PC-9 (cell line): Measurements from ENCODE around the gene SRPK2. TPM values are rescaled to one million over a fixed set of nuclear protein-coding genes. Genes with fewer than 3 reads are reported as not detected.
"Not testable (repeated sequence)": the region's sequence is repeated elsewhere in the genome, so short reads cannot be mapped to it uniquely, and the experiment has no call there.

ENCODE experiments used
- BruUV-seq: library from RNA; stranded (reverse); fragments of 400-500 nt; replicated peaks from 2 replicates; lab custom pipeline; 2021; lab: Mats Ljungman, UMichigan
- CTCF ChIA-PET: fragments of 300-600 bp; sonication (Branson Sonifier 250); formaldehyde crosslinking; loops from one replicate; lab custom pipeline; 2022; ENCODE audit warnings: antibody characterized with exemption; lab: Charles Lee
- POLR2A ChIA-PET: fragments of 300-600 bp; sonication (Branson Sonifier 250); formaldehyde crosslinking; loops from one replicate; lab custom pipeline; 2022; ENCODE audit warnings: antibody characterized with exemption; ENCODE audit not compliant: unreplicated experiment; lab: Charles Lee
- DNase-seq, 2 experiments: peaks; one replicate each; pipeline versions ENCODE4 v3.0.0 to v3.0.0-alpha.2; 2015 to 2022; ENCODE audit warnings: mixed read lengths in 1 of 2
- H2AFZ ChIP-seq: fragments of 200-600 bp; sonication (generic); 2 replicates; pipeline ENCODE4 v1.8.1; 2017; ENCODE audit warnings: antibody characterized with exemption
- H3F3A ChIP-seq: fragments of 200-600 bp; sonication (generic); 2 replicates; pipeline ENCODE4 v1.8.1; 2017; ENCODE audit warnings: antibody characterized with exemption, mild to moderate bottlenecking, low read depth; ENCODE audit not compliant: insufficient read depth
- H3K27ac ChIP-seq: fragments of 200-600 bp; sonication (generic); 2 replicates; pipeline ENCODE4 v1.6.1; 2016; ENCODE audit warnings: mixed run types
- H3K27me3 ChIP-seq: fragments of 200-600 bp; sonication (generic); 2 replicates; pipeline ENCODE4 v1.6.1; 2016; ENCODE audit warnings: low read depth, mixed run types; ENCODE audit not compliant: insufficient read depth
- H3K36me3 ChIP-seq: fragments of 200-600 bp; sonication (generic); 2 replicates; pipeline ENCODE4 v1.6.1; 2016; ENCODE audit warnings: low read depth, mixed run types
- H3K4me1 ChIP-seq: fragments of 200-600 bp; sonication (generic); replicated peaks from 2 replicates; pipeline ENCODE4 v1.6.1; 2016; ENCODE audit warnings: mixed run types; ENCODE audit not compliant: insufficient read depth
- H3K4me2 ChIP-seq: fragments of 200-600 bp; sonication (generic); 2 replicates; pipeline ENCODE4 v1.6.1; 2017; ENCODE audit warnings: mixed run types
- H3K4me3 ChIP-seq: fragments of 200-600 bp; sonication (generic); 2 replicates; pipeline ENCODE4 v1.6.1; 2016; ENCODE audit warnings: mixed run types
- H3K79me2 ChIP-seq: fragments of 200-600 bp; sonication (generic); 2 replicates; pipeline ENCODE4 v1.6.1; 2017; ENCODE audit warnings: low read depth, mixed run types
- H3K9me2 ChIP-seq: fragments of 200-600 bp; sonication (generic); 2 replicates; pipeline ENCODE4 v1.8.1; 2017; ENCODE audit warnings: mild to moderate bottlenecking; ENCODE audit not compliant: insufficient read depth
- H3K9me3 ChIP-seq: fragments of 200-600 bp; sonication (generic); 2 replicates; pipeline ENCODE4 v1.8.1; 2016; ENCODE audit warnings: low read depth; ENCODE audit not compliant: insufficient read depth
- H4K20me1 ChIP-seq: fragments of 200-600 bp; sonication (generic); 2 replicates; pipeline ENCODE4 v1.8.1; 2017; ENCODE audit not compliant: insufficient read depth
- EZH2 ChIP-seq: fragments of 200-600 bp; sonication (generic); IDR thresholded peaks from 2 replicates; pipeline ENCODE4 v1.8.0; 2017; ENCODE audit warnings: antibody characterized with exemption, low read depth
- intact Hi-C: fragments of 100-400 bp; cut with micrococcal nuclease; formaldehyde crosslinking; loops from one replicate; pipeline ENCODE4 v1.10.0; 2022; ENCODE audit not compliant: unreplicated experiment
- total RNA-seq: library from RNA; stranded (reverse); gene quantifications from 2 replicates; pipeline ENCODE4 v1.2.3, GENCODE V29; 2021
- TF ChIP-seq, protein P1 (sequence below): fragments of 200-600 bp; sonication (generic); conservative IDR thresholded peaks from 2 replicates; pipeline ENCODE4 v1.6.1; 2017; ENCODE audit warnings: mixed run types, antibody characterized with exemption, mild to moderate bottlenecking, moderate library complexity

SRPK2 gene
- total RNA-seq, 1 experiment from 2014 or later: 60.6 TPM

DNA sequence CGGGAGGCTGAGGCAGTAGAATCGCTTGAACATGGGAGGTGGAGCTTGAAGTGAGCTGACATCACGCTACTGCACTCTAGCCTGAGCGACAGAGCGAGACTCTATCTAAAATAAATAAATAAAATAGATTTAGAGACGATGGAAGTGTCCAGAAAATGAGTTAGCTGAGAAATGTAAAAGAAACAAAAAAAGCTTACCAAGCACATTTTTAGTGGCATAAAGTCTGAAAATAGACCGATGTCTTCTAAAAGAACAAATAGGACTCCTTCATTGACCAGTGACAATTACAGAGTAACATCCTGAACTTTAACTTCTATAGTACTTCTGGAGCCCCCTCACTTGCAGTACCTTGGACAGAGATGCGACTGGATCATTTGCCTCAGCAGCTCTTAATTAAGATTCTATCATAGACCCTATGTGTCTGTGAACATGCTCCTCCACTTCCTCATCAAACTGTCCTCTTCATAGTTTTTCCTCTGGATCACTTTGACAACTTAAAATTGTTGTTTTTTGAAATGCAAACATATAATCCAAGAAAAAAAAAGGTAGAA, 25.2 kb upstream of the SRPK2 start:
- no peak for TF ChIP-seq EZH2
- TF ChIP-seq, protein P1, sequence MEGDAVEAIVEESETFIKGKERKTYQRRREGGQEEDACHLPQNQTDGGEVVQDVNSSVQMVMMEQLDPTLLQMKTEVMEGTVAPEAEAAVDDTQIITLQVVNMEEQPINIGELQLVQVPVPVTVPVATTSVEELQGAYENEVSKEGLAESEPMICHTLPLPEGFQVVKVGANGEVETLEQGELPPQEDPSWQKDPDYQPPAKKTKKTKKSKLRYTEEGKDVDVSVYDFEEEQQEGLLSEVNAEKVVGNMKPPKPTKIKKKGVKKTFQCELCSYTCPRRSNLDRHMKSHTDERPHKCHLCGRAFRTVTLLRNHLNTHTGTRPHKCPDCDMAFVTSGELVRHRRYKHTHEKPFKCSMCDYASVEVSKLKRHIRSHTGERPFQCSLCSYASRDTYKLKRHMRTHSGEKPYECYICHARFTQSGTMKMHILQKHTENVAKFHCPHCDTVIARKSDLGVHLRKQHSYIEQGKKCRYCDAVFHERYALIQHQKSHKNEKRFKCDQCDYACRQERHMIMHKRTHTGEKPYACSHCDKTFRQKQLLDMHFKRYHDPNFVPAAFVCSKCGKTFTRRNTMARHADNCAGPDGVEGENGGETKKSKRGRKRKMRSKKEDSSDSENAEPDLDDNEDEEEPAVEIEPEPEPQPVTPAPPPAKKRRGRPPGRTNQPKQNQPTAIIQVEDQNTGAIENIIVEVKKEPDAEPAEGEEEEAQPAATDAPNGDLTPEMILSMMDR: no peak
- intact Hi-C loops: no loop called here
- Histone ChIP-seq H3K27me3 (no peaks in the 10 kb centered on the region), H2AFZ (no peak overlapping the region), H3F3A (no peaks in the 10 kb centered on the region), H3K79me2 (no peaks in the 10 kb centered on the region), H3K9me2 (no peaks in the 10 kb centered on the region), H3K4me2 (no peak overlapping the region), H3K27ac (no peak overlapping the region), H4K20me1 (no peaks in the 10 kb centered on the region), H3K9me3 (no peaks in the 10 kb centered on the region), H3K36me3 (no peaks in the 10 kb centered on the region), H3K4me1 (no peaks in the 10 kb centered on the region), H3K4me3 (no peak overlapping the region)
- CTCF ChIA-PET: no interaction called here
- no TSS peak for BruUV-seq
- POLR2A ChIA-PET: interaction anchor here (0.6 kb wide), 1 partner anchor 48 kb away, joined by 5 read pairs; no protein-coding TSS in a partner anchor
- no peak for DNase-seq

DNA sequence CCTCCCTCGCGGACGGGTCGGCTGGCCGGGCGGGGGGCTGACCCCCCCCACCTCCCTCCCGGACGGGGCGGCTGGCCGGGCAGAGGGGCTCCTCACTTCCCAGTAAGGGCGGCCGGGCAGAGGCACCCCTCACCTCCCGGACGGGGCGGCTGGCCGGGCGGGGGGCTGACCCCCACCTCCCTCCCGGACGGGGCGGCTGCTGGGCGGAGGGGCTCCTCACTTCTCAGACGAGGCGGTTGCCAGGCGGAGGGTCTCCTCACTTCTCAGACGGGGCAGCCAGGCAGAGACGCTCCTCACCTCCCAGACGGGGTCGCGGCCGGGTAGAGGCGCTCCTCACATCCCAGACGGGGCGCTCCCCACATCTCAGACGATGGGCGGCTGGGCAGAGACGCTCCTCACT, 22.1 kb upstream of the SRPK2 start:
- H3K4me3 ChIP-seq, intact Hi-C loops, BruUV-seq, H2AFZ ChIP-seq, H3K4me1 ChIP-seq, CTCF ChIA-PET, POLR2A ChIA-PET, H3K9me2 ChIP-seq, H3K36me3 ChIP-seq, DNase-seq, H3K27me3 ChIP-seq, H3K27ac ChIP-seq, H4K20me1 ChIP-seq, H3K79me2 ChIP-seq, H3K4me2 ChIP-seq, H3K9me3 ChIP-seq, H3F3A ChIP-seq: not testable (repeated sequence)

DNA sequence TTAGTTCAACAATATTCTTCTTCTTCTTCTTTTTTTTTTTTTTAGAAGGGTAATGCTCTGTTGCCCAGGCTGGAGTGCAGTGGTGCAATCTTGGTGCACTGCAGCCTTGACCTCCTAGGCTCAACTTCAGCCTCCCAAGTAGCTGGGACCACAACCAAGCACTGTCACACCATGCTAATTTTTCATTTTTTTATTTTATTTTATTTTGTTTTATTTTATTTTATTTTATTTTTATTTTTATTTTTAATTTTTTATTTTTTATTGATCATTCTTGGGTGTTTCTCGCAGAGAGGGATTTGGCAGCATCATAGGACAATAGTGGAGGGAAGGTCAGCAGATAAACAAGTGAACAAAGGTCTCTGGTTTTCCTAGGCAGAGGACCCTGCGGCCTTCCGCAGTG, 21.1 kb upstream of the SRPK2 start:
- H3K9me3 ChIP-seq, DNase-seq, BruUV-seq, H3F3A ChIP-seq, H3K27ac ChIP-seq, H3K9me2 ChIP-seq, H3K4me3 ChIP-seq, H3K27me3 ChIP-seq, H3K79me2 ChIP-seq, POLR2A ChIA-PET, CTCF ChIA-PET, H2AFZ ChIP-seq, H3K4me1 ChIP-seq, H3K36me3 ChIP-seq, H4K20me1 ChIP-seq, H3K4me2 ChIP-seq: not testable (repeated sequence)
- intact Hi-C loops: loop anchor here (10.0 kb wide), 1 partner anchor 175 kb away; the partner anchor contains the start of gene EFCAB10

DNA sequence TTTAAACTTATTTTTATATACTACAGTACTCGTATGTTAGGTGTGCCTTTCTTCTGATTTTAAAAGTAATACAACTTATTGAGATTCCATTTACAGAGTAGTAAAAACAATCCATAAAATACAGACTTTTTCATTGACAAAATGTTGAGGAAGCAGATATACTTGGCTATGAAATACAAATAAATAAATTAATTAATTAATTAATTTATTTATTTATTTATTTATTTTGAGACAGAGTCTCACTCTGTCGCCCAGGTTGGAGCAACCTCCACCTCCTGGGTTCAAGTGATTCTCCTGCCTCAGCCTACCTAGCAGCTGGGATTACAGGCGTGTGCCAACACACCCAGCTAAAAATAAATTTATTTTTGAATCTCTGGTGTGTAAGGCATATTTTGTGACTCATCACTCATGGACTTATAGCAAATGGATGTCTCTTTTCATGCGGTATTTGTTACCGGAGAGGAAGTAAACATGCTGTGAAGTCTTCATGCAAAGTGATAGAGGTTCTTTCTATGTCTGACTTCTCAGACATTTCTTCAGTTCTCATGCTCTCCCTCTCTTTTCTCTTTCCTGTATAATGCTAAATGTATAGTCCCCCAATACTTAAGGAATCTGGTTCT, 20.2 kb upstream of the SRPK2 start:
- Histone ChIP-seq H4K20me1 (no peaks in the 10 kb centered on the region), H3K9me3 (no peaks in the 10 kb centered on the region), H3K79me2 (no peaks in the 10 kb centered on the region), H2AFZ (no peak overlapping the region), H3K9me2 (no peaks in the 10 kb centered on the region), H3K4me1 (no peaks in the 10 kb centered on the region), H3K27me3 (no peaks in the 10 kb centered on the region), H3K4me3 (no peak overlapping the region), H3F3A (no peaks in the 10 kb centered on the region), H3K36me3 (no peaks in the 10 kb centered on the region), H3K27ac (no peak overlapping the region), H3K4me2 (no peak overlapping the region)
- intact Hi-C loops: loop anchor here (10.0 kb wide), 1 partner anchor 176 kb away; the partner anchor contains the start of gene EFCAB10
- ChIA-PET POLR2A (interaction anchor here (0.6 kb wide), 1 partner anchor 154 kb away, joined by 6 read pairs; no protein-coding TSS in a partner anchor), CTCF (no interaction called here)
- TF ChIP-seq EZH2: no peak
- TF ChIP-seq, protein P1: no peak
- DNase-seq: no peak
- BruUV-seq: no TSS peak
